Adrenal gland (tissue), 12 donors: Measurements from ENCODE around the gene HSPB1. TPM values are rescaled to one million over a fixed set of nuclear protein-coding genes. Genes with fewer than 3 reads are reported as not detected.
"Not testable (repeated sequence)": the region's sequence is repeated elsewhere in the genome, so short reads cannot be mapped to it uniquely, and the experiment has no call there.

Experiments
- DNase-seq, 7 donors: peaks; one replicate each; pipeline ENCODE4 v3.0.0-alpha.2; 2019 to 2020
- H3K27ac ChIP-seq, 5 donors: fragments of 200-600 bp; sonication (generic) in 4 of 5; 1 replicate in 3 of 5; 2 replicates in 2 of 5; pipeline versions ENCODE4 v1.5.1 to v1.8.0; 2016 to 2020; ENCODE audit warnings: mild to moderate bottlenecking in 1 of 5
- H3K27me3 ChIP-seq: fragments of 200-600 bp; 2 replicates; pipeline ENCODE4 v1.8.0; 2021
- H3K36me3 ChIP-seq, 2 donors: fragments of 200-600 bp; replicated peaks in 1 of 2; 1 replicate in 1 of 2; 2 replicates in 1 of 2; pipeline versions ENCODE4 v1.5.1 to v1.8.0; 2018 to 2022
- H3K4me1 ChIP-seq, 2 donors: fragments of 200-600 bp; replicated peaks in 1 of 2; 1 replicate in 1 of 2; 2 replicates in 1 of 2; pipeline versions ENCODE4 v1.5.1 to v1.8.0; 2018 to 2021
- H3K4me3 ChIP-seq, 4 donors: fragments of 200-600 bp; sonication (generic) in 3 of 4; one replicate each; pipeline ENCODE4 v1.5.1; 2016 to 2018
- H3K9me3 ChIP-seq, 3 donors: fragments of 200-600 bp; sonication (generic) in 1 of 3; replicated peaks in 1 of 3; 1 replicate in 2 of 3; 2 replicates in 1 of 3; pipeline versions ENCODE4 v1.5.1 to v1.8.0; 2016 to 2021
- CTCF ChIP-seq, 6 experiments: fragments of 450-650 bp in 4 of 6; fragments of 200-600 bp in 2 of 6; sonication (generic) in 1 of 6; IDR thresholded peaks; 1 replicate in 5 of 6; 2 replicates in 1 of 6; pipeline versions ENCODE4 v1.5.1 to v1.8.0; 2016 to 2021; ENCODE audit warnings: antibody characterized with exemption in 6 of 6, mild to moderate bottlenecking in 2 of 6, moderate library complexity in 1 of 6
- POLR2A ChIP-seq, 2 donors: fragments of 450-650 bp; IDR thresholded peaks; one replicate each; pipeline ENCODE4 v1.6.1; 2017; ENCODE audit warnings: antibody characterized with exemption in 2 of 2, mild to moderate bottlenecking in 2 of 2, moderate library complexity in 1 of 2
- WGBS, 4 donors: extraction: QIAGEN DNeasy Blood & Tissue Kit in 2 of 4; methylation state at CpG; one replicate each; pipeline versions ENCODE4 v1.1.5 to v1.1.7; 2013 to 2017; 5-methylcytosine and 5-hydroxymethylcytosine counted together
- intact Hi-C, 2 donors: fragments of 100-400 bp; cut with DNase I; formaldehyde crosslinking; loops; one replicate each; pipeline versions ENCODE4 v1.14.1 to v1.15.0; 2022 to 2023
- polyA plus RNA-seq, 3 donors: library from polyadenylated mRNA; stranded (reverse); fragments of 200-250 nt in 2 of 3; fragments of 350-450 nt in 1 of 3; fragmentation: Illumina TruSeq in 1 of 3; extraction: RNeasy Lipid Tissue Mini Kit (QIAGEN cat#74804) in 1 of 3; gene quantifications; one replicate each; pipeline ENCODE4 v1.2.3, GENCODE V29; 2013 to 2014
- total RNA-seq, 9 donors: library from RNA; depleted of rRNA in 4 of 9; stranded (reverse); fragments of >200 nt in 4 of 9; fragments of 120-200 nt in 1 of 9; fragmentation: NEBNext Ultra II Directional in 1 of 9; extraction: Animal tissue kit (Norgen Biotek cat#: 25700) in 1 of 9; gene quantifications; one replicate each; pipeline versions ENCODE4 v1.1.0 to v1.2.4, GENCODE V29; 2013 to 2023
- donor health status: healthy with polysubstance abuse.
- donor health status: Bipolar disorder and iron deficiency.
- donor health status: DM: yes; HTN: yes; CAD: no.
- donor health status: DM: no; HTN: no; CAD: no.
- donor health status: DM: no; HTN: no; CAD: no.
- donor health status: DM: yes; HTN: yes; CAD: no.

The HSPB1 gene
- total and polyA plus RNA-seq, 12 donors: 69.5 to 2,276 (median 768) TPM

DNA sequence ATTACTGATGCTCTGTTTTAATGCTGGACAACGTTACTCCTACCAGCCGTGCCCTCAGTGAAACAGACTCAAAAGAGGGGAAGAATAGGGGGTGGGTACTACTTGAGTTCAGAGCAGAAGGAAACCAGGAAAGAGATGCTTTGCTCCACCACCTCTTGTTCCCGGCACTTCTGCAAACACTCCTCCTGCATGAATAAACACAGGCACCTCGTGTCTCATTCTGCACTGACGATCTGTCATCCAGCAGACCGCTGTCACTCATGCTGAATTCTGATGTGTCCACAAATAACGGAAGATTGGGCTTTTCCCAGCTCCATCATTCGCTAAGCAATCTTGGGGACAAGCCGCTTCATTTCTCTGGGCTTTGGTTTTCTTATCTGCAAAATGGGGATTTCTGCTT, 29.6 kb downstream of the HSPB1 start:
- TF ChIP-seq POLR2A (IDR thresholded peaks at IDR 0.05) (no peak), CTCF (IDR thresholded peaks at IDR 0.05) (no peak)
- Histone ChIP-seq H3K9me3 (no peaks in the 10 kb centered on the region), H3K4me1 (peaks cover 29 to 70% of the 10 kb centered on the region in 2 donors), H3K36me3 (peaks cover 0 to 26% of the 10 kb centered on the region in 2 donors), H3K27me3 (no peaks in the 10 kb centered on the region), H3K4me3 (no peak overlapping the region), H3K27ac (peak overlapping the region in 1 of 5 donors; percentile 3)
- DNase-seq: peak in 1 of 7 donors; percentile 11
- 63 to 80% (median 77%) methylated on average over 9 of the region's 9 CpGs for WGBS, 4 donors
- intact Hi-C loops: no loop called here

DNA sequence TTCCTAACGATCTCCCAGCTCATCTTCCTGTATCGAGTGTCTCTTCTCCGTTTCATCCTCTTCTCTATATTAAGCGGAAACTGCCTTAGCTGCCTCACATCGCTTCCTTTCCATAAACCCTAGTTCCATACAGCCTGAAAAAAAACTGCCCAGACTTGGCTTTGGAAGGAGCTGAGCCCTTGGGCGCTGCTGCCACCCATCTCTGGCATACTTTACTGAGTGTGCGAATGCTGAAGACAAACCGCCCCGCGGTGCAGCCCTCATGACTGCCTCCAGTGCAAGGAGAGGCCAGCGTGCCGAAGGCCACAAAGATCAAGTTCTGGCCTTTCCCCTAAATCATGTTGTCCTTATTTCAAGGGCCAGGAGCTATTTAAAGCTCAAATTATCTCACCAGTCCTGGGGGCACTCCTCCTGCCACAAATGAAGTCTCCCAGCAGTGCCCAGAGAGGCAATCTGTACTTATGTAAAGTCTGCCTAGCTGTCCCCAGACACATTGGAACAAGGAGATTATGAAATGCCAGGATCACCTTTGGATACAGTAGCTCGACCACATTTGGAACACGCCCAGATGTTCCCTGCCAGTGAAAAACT, 31.1 kb downstream of the HSPB1 start:
- intact Hi-C loops: no loop called here
- no peaks in the 10 kb centered on the region for H3K27me3 ChIP-seq
- H3K36me3 ChIP-seq: peaks cover 0 to 14% of the 10 kb centered on the region in 2 donors
- TF ChIP-seq POLR2A (IDR thresholded peaks at IDR 0.05) (peak in 1 of 2 donors; percentile 74), CTCF (IDR thresholded peaks at IDR 0.05) (no peak)
- no peak overlapping the region for H3K4me3 ChIP-seq
- peak overlapping the region; percentile 30 to 83 (median 66) for H3K27ac ChIP-seq
- no peaks in the 10 kb centered on the region for H3K9me3 ChIP-seq
- 23 to 30% (median 26%) methylated on average over 9 to 14 of the region's 14 CpGs for WGBS, 4 donors
- peaks cover 36 to 72% of the 10 kb centered on the region in 2 donors for H3K4me1 ChIP-seq
- peak; percentile 74 to 94 (median 84) for DNase-seq

GRCh38 chr7:76334320-76334967, 32.0 kb downstream of the HSPB1 start:
- DNase-seq: peak in 1 of 7 donors; percentile 17
- no peaks in the 10 kb centered on the region for H3K27me3 ChIP-seq
- peaks cover 41 to 80% of the 10 kb centered on the region in 2 donors for H3K4me1 ChIP-seq
- no peaks in the 10 kb centered on the region for H3K9me3 ChIP-seq
- peak overlapping the region; percentile 30 to 77 (median 61) for H3K27ac ChIP-seq
- TF ChIP-seq POLR2A (IDR thresholded peaks at IDR 0.05) (no peak), CTCF (IDR thresholded peaks at IDR 0.05) (no peak)
- no peak overlapping the region for H3K4me3 ChIP-seq
- intact Hi-C loops: no loop called here
- H3K36me3 ChIP-seq: peaks cover 0 to 6% of the 10 kb centered on the region in 2 donors
- WGBS, 4 donors: 72 to 80% (median 77%) methylated on average over 6 of the region's 6 CpGs

DNA sequence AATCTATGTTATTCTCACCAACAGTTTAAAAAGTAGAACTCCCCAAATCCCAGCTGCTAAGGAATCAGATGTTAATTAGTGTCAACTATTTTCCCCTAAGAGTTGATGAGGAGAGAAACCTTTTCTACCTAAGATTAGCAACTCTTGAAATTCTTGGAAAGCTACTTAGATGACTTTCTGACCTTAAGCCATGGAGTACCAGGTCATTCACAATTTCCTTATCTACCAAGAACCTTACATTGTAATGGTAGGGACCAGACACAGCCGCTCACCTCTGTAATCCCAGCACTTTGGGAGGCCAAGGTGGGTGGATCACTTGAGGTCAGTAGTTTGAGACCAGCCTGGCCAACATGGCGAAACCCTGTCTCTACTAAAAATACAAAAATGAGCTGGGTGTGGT, 32.9 kb downstream of the HSPB1 start:
- intact Hi-C loops, H3K36me3 ChIP-seq, H3K4me3 ChIP-seq, H3K9me3 ChIP-seq, DNase-seq, H3K27me3 ChIP-seq: not testable (repeated sequence)
- Histone ChIP-seq H3K4me1 (peaks cover 42 to 89% of the 10 kb centered on the region in 2 donors), H3K27ac (peak overlapping the region in 1 of 5 donors; percentile 27)
- 91 to 100% (median 97%) methylated on average over 2 of the region's 2 CpGs for WGBS, 4 donors
